ENCODE data around the gene ADAM19. TPM values are rescaled to one million over a fixed set of nuclear protein-coding genes. Genes with fewer than 3 reads are reported as not detected.

Gene ADAM19
- polyA plus RNA-seq, 1 of the 3 experiments (the other 2 are of a cell fraction): 46.9 TPM

- peak overlapping the region; percentile 76; the same call in 1 of the 2 replicates for H2AFZ ChIP-seq (ENCODE audit: low read depth)
- no peaks in the 10 kb centered on the region for H3K79me2 ChIP-seq (ENCODE audit: insufficient read depth)
- no peak overlapping the region for H3K4me2 ChIP-seq
- H3K9me3 ChIP-seq: no peaks in the 10 kb centered on the region
- H3K36me3 ChIP-seq (replicated peaks in 1 of 2; ENCODE audit: control insufficient read depth in 1 of 2, insufficient read depth in 2 of 2, low read length in 1 of 2): no peaks in the 10 kb centered on the region
- peaks cover 7% of the 10 kb centered on the region for H3F3A ChIP-seq (replicated peaks; ENCODE audit: insufficient read depth)
- H4K20me1 ChIP-seq (ENCODE audit: insufficient read depth): no peaks in the 10 kb centered on the region
- 94% methylated on average over 5 of the region's 5 CpGs for WGBS (ENCODE audit: low lambda C conversion rate)
- POLR2A ChIA-PET: no interaction called here
- no peak for DNase-seq
- H3K27me3 ChIP-seq (ENCODE audit: insufficient read depth): no peaks in the 10 kb centered on the region
- TF ChIP-seq FOXM1 (IDR thresholded peaks at IDR 0.05; ENCODE audit: low read depth): no peak
- TF ChIP-seq SIN3A (IDR thresholded peaks at IDR 0.05; ENCODE audit: borderline replicate concordance, low read depth, low read length): no peak
- TF ChIP-seq REST (IDR thresholded peaks at IDR 0.05; ENCODE audit: low read depth, low read length): no peak
- no peak for TF ChIP-seq USF2 (IDR thresholded peaks at IDR 0.05; ENCODE audit: borderline replicate concordance, low read depth, low read length)
- TF ChIP-seq POLR2AphosphoS5 (IDR thresholded peaks at IDR 0.05; ENCODE audit: low read depth, low read length): no peak
- TF ChIP-seq USF1 (IDR thresholded peaks at IDR 0.05; ENCODE audit: borderline replicate concordance, low read depth): no peak
- no peak overlapping the region for H3K9ac ChIP-seq
- no peak overlapping the region for H3K4me3 ChIP-seq (ENCODE audit: low read depth in 2 of 2, low read length in 1 of 2)
- CTCF ChIA-PET: interaction anchor here (1.0 kb wide), 1 partner anchor 88 kb away, joined by 4 read pairs; no protein-coding TSS in a partner anchor
- peaks cover 0 to 8% of the 10 kb centered on the region in 2 experiments; a peak in 1 of 4 replicates for H3K4me1 ChIP-seq (ENCODE audit: control insufficient read depth in 1 of 2, insufficient read depth in 2 of 2, low read depth in 1 of 2, low read length in 1 of 2)
- peak overlapping the region in 1 of 2 experiments; percentile 28; a peak in 1 of 4 replicates for H3K27ac ChIP-seq (ENCODE audit: low read depth in 2 of 2, low read length in 1 of 2)
- no peaks in the 10 kb centered on the region for H3K9me2 ChIP-seq
Observed at GRCh38 chr5:157612581-157612980, 37.0 kb upstream of the ADAM19 start.

- Histone ChIP-seq H3K4me2 (no peak overlapping the region), H3K36me3 (replicated peaks in 1 of 2; ENCODE audit: control insufficient read depth in 1 of 2, insufficient read depth in 2 of 2, low read length in 1 of 2) (no peaks in the 10 kb centered on the region), H3K9me2 (no peaks in the 10 kb centered on the region), H3K9me3 (no peaks in the 10 kb centered on the region), H3K4me3 (ENCODE audit: low read depth in 2 of 2, low read length in 1 of 2) (no peak overlapping the region), H3K79me2 (ENCODE audit: insufficient read depth) (no peaks in the 10 kb centered on the region), H3K9ac (no peak overlapping the region), H3K27ac (ENCODE audit: low read depth in 2 of 2, low read length in 1 of 2) (peak overlapping the region in 1 of 2 experiments; percentile 28; a peak in 3 of 4 replicates), H3K4me1 (ENCODE audit: control insufficient read depth in 1 of 2, insufficient read depth in 2 of 2, low read depth in 1 of 2, low read length in 1 of 2) (peaks cover 0 to 10% of the 10 kb centered on the region in 2 experiments; a peak in 1 of 4 replicates), H3F3A (replicated peaks; ENCODE audit: insufficient read depth) (peaks cover 12% of the 10 kb centered on the region), H2AFZ (ENCODE audit: low read depth) (peak overlapping the region; percentile 76), H3K27me3 (ENCODE audit: insufficient read depth) (no peaks in the 10 kb centered on the region), H4K20me1 (ENCODE audit: insufficient read depth) (no peaks in the 10 kb centered on the region)
- no peak for DNase-seq
- TF ChIP-seq MAX (IDR thresholded peaks at IDR 0.05; ENCODE audit: low read depth): 0 out of 2 replicates have a peak, but pooled peaks have one; percentile 36
- peak in 1 of 2 experiments; percentile 37; a peak in 1 of 4 replicates for TF ChIP-seq EP300 (IDR thresholded peaks at IDR 0.05; ENCODE audit: borderline replicate concordance in 1 of 2, low read depth in 1 of 2, low read length in 1 of 2)
- TF ChIP-seq NFIC (IDR thresholded peaks at IDR 0.05; ENCODE audit: borderline replicate concordance): peak; percentile 54
- no peak for TF ChIP-seq SMC3 (IDR thresholded peaks at IDR 0.05; ENCODE audit: low read depth, low read length)
- peak; percentile 54; the same call in 1 of the 2 replicates for TF ChIP-seq PBX3 (IDR thresholded peaks at IDR 0.05)
- CTCF ChIA-PET: interaction anchor here (1.0 kb wide), 1 partner anchor 89 kb away, joined by 4 read pairs; no protein-coding TSS in a partner anchor
- 61% methylated on average over 10 of the region's 10 CpGs for WGBS (ENCODE audit: low lambda C conversion rate)
- POLR2A ChIA-PET: no interaction called here
Observed at GRCh38 chr5:157611571-157612476, 36.2 kb upstream of the ADAM19 start.

Data from SK-N-SH (cell line).